Measurements from ENCODE around the gene AP2B1. TPM values are rescaled to one million over a fixed set of nuclear protein-coding genes. Genes with fewer than 3 reads are reported as not detected.

Gene AP2B1
- polyA plus RNA-seq, 1 of the 3 experiments (the other 2 are of a cell fraction), result 97.8 TPM

DNA sequence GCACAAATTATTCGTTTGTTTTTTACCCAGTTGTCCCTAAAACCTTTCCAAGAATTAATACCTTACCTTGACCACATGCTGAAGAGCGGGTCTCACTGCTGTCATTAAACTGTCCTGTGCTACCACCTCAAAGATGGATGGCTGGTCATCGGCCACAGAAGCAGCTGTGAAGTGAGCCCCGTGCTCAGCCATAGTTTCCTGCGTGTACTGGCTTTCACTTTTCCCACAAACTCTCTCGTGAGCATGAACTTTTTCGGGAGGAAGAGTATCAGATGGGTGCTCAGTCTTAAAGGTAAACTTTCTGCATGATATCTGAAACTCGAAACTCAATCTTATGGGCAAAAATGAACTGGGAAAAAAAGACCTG is 9.3 kb upstream of the AP2B1 start:
- Histone ChIP-seq H3K9me2 (no peaks in the 10 kb centered on the region), H3K9me3 (no peaks in the 10 kb centered on the region), H3K27me3 (ENCODE audit: insufficient read depth) (no peaks in the 10 kb centered on the region), H3K9ac (peak overlapping the region; percentile 90), H3K4me2 (peak overlapping the region; percentile 94), H3K36me3 (replicated peaks in 1 of 2; ENCODE audit: control insufficient read depth in 1 of 2, insufficient read depth in 2 of 2, low read length in 1 of 2) (peaks cover 14 to 23% of the 10 kb centered on the region in 2 experiments), H2AFZ (ENCODE audit: low read depth) (peak overlapping the region; percentile 85), H3K79me2 (ENCODE audit: insufficient read depth) (peaks cover 24% of the 10 kb centered on the region), H3F3A (replicated peaks; ENCODE audit: insufficient read depth) (peaks cover 25% of the 10 kb centered on the region), H3K4me3 (ENCODE audit: low read depth in 2 of 2, low read length in 1 of 2) (peak overlapping the region; percentile 89 to 94), H3K27ac (ENCODE audit: low read depth in 2 of 2, low read length in 1 of 2) (peak overlapping the region; percentile 58 to 78; a peak in 3 of 4 replicates), H3K4me1 (ENCODE audit: control insufficient read depth in 1 of 2, insufficient read depth in 2 of 2, low read depth in 1 of 2, low read length in 1 of 2) (peaks cover 0 to 16% of the 10 kb centered on the region in 2 experiments; a peak in 3 of 4 replicates), H4K20me1 (ENCODE audit: insufficient read depth) (no peaks in the 10 kb centered on the region)
- TF ChIP-seq TCF12 (IDR thresholded peaks at IDR 0.05) (no peak), ELF1 (IDR thresholded peaks at IDR 0.05) (no peak), SIN3A (IDR thresholded peaks at IDR 0.05; ENCODE audit: borderline replicate concordance, low read depth, low read length) (no peak), TAF1 (IDR thresholded peaks at IDR 0.05; ENCODE audit: borderline replicate concordance, low read depth, low read length) (no peak), GATA2 (CRISPR knock-in tag; IDR thresholded peaks at IDR 0.05) (no peak), EZH2phosphoT487 (IDR thresholded peaks at IDR 0.05; ENCODE audit: borderline replicate concordance, low read depth) (no peak), EP300 (IDR thresholded peaks at IDR 0.05; ENCODE audit: borderline replicate concordance in 1 of 2, low read depth in 1 of 2, low read length in 1 of 2) (no peak), FOXJ3 (CRISPR knock-in tag; IDR thresholded peaks at IDR 0.05) (no peak), FOSL2 (IDR thresholded peaks at IDR 0.05; ENCODE audit: borderline replicate concordance, low read depth) (no peak), TEAD4 (IDR thresholded peaks at IDR 0.05; ENCODE audit: borderline replicate concordance, insufficient read depth) (no peak), SMC3 (IDR thresholded peaks at IDR 0.05; ENCODE audit: low read depth, low read length) (no peak), RFX5 (IDR thresholded peaks at IDR 0.05; ENCODE audit: low read length) (no peak), MEF2A (IDR thresholded peaks at IDR 0.05; ENCODE audit: borderline replicate concordance, low read depth) (no peak), FOXM1 (IDR thresholded peaks at IDR 0.05; ENCODE audit: low read depth) (no peak)
- TF ChIP-seq, protein P1, sequence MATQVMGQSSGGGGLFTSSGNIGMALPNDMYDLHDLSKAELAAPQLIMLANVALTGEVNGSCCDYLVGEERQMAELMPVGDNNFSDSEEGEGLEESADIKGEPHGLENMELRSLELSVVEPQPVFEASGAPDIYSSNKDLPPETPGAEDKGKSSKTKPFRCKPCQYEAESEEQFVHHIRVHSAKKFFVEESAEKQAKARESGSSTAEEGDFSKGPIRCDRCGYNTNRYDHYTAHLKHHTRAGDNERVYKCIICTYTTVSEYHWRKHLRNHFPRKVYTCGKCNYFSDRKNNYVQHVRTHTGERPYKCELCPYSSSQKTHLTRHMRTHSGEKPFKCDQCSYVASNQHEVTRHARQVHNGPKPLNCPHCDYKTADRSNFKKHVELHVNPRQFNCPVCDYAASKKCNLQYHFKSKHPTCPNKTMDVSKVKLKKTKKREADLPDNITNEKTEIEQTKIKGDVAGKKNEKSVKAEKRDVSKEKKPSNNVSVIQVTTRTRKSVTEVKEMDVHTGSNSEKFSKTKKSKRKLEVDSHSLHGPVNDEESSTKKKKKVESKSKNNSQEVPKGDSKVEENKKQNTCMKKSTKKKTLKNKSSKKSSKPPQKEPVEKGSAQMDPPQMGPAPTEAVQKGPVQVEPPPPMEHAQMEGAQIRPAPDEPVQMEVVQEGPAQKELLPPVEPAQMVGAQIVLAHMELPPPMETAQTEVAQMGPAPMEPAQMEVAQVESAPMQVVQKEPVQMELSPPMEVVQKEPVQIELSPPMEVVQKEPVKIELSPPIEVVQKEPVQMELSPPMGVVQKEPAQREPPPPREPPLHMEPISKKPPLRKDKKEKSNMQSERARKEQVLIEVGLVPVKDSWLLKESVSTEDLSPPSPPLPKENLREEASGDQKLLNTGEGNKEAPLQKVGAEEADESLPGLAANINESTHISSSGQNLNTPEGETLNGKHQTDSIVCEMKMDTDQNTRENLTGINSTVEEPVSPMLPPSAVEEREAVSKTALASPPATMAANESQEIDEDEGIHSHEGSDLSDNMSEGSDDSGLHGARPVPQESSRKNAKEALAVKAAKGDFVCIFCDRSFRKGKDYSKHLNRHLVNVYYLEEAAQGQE (IDR thresholded peaks at IDR 0.05; ENCODE audit: low read depth, low read length), result no peak
- TF ChIP-seq, protein P2, sequence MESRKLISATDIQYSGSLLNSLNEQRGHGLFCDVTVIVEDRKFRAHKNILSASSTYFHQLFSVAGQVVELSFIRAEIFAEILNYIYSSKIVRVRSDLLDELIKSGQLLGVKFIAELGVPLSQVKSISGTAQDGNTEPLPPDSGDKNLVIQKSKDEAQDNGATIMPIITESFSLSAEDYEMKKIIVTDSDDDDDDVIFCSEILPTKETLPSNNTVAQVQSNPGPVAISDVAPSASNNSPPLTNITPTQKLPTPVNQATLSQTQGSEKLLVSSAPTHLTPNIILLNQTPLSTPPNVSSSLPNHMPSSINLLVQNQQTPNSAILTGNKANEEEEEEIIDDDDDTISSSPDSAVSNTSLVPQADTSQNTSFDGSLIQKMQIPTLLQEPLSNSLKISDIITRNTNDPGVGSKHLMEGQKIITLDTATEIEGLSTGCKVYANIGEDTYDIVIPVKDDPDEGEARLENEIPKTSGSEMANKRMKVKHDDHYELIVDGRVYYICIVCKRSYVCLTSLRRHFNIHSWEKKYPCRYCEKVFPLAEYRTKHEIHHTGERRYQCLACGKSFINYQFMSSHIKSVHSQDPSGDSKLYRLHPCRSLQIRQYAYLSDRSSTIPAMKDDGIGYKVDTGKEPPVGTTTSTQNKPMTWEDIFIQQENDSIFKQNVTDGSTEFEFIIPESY (IDR thresholded peaks at IDR 0.05; ENCODE audit: borderline replicate concordance, low read depth), result no peak
- TF ChIP-seq, protein P3, sequence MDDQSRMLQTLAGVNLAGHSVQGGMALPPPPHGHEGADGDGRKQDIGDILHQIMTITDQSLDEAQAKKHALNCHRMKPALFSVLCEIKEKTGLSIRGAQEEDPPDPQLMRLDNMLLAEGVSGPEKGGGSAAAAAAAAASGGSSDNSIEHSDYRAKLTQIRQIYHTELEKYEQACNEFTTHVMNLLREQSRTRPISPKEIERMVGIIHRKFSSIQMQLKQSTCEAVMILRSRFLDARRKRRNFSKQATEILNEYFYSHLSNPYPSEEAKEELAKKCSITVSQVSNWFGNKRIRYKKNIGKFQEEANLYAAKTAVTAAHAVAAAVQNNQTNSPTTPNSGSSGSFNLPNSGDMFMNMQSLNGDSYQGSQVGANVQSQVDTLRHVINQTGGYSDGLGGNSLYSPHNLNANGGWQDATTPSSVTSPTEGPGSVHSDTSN (IDR thresholded peaks at IDR 0.05), result no peak
- TF ChIP-seq, protein P4, sequence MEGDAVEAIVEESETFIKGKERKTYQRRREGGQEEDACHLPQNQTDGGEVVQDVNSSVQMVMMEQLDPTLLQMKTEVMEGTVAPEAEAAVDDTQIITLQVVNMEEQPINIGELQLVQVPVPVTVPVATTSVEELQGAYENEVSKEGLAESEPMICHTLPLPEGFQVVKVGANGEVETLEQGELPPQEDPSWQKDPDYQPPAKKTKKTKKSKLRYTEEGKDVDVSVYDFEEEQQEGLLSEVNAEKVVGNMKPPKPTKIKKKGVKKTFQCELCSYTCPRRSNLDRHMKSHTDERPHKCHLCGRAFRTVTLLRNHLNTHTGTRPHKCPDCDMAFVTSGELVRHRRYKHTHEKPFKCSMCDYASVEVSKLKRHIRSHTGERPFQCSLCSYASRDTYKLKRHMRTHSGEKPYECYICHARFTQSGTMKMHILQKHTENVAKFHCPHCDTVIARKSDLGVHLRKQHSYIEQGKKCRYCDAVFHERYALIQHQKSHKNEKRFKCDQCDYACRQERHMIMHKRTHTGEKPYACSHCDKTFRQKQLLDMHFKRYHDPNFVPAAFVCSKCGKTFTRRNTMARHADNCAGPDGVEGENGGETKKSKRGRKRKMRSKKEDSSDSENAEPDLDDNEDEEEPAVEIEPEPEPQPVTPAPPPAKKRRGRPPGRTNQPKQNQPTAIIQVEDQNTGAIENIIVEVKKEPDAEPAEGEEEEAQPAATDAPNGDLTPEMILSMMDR (IDR thresholded peaks at IDR 0.05), result no peak
- TF ChIP-seq, protein P5, sequence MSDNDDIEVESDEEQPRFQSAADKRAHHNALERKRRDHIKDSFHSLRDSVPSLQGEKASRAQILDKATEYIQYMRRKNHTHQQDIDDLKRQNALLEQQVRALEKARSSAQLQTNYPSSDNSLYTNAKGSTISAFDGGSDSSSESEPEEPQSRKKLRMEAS (IDR thresholded peaks at IDR 0.05; ENCODE audit: low read depth), result no peak
- TF ChIP-seq, protein P6, sequence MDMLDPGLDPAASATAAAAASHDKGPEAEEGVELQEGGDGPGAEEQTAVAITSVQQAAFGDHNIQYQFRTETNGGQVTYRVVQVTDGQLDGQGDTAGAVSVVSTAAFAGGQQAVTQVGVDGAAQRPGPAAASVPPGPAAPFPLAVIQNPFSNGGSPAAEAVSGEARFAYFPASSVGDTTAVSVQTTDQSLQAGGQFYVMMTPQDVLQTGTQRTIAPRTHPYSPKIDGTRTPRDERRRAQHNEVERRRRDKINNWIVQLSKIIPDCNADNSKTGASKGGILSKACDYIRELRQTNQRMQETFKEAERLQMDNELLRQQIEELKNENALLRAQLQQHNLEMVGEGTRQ (IDR thresholded peaks at IDR 0.05; ENCODE audit: borderline replicate concordance, low read depth, low read length), result no peak
- ChIA-PET CTCF (interaction anchor here (1.0 to 2.6 kb wide), 3 partner anchors 34 to 186 kb away, joined by 4 to 17 read pairs (median 10); no protein-coding TSS in a partner anchor), POLR2A (interaction anchor here (0.8 to 3.8 kb wide), 6 partner anchors 8 to 231 kb away, joined by 3 to 27 read pairs (median 7); partner anchors contain the start of genes AP2B1, RASL10B and TAF15)
- DNase-seq, result peak; percentile 22
- 9% methylated on average over 8 of the region's 8 CpGs for WGBS (ENCODE audit: low lambda C conversion rate)
